Measurements from ENCODE around the gene PYGL.
"Not testable (repeated sequence)": the region's sequence is repeated elsewhere in the genome, so short reads cannot be mapped to it uniquely, and the experiment has no call there.

Gene PYGL

DNA sequence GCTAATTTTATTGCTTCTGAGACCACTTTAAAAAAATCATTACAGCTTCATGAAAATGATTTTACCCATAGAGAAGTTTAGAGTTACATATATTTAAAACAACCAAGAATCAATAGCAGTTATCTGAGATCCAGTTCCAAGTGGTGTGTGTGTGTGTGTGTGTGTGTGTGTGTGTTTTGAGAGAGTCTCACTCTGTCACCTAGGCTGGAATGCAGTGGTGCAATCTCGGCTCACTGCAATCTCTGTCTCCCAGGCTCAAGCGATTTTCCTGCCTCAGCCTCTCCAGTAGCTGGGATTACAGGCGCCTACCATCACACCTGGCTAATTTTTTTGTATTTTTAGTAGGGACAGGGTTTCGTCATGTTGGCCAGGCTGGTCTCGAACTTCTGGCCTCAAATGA, 24.8 kb downstream of the PYGL start:
- H3K9ac ChIP-seq (ENCODE audit: low read length); H3K4me3 ChIP-seq (ENCODE audit: low read length); H3K4me1 ChIP-seq (ENCODE audit: control insufficient read depth, insufficient read depth, low read length); H3K36me3 ChIP-seq (ENCODE audit: control insufficient read depth, insufficient read depth, low read length); H3K9me3 ChIP-seq (ENCODE audit: control insufficient read depth, low read length); H3K27me3 ChIP-seq (ENCODE audit: control insufficient read depth, insufficient read depth, low read length): not testable (repeated sequence)

DNA sequence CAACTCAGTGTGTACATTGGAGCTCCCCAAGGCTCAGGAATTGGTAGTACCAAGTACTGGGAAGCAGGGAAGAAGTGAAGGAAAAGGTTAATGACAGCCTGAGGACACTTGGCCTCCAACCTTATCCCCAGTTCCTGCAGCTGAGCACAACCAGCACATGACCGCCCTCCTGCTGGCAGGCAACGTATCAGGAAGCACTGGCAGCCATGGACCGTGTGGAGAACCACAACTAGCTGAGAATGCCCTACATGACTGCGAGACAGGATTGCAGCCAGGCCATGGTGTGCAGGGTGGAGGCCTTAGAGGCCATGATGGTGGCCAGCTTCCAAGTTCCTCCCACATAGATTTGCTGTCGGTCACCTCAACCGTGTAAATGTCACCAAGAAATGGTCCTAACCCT, 26.8 kb downstream of the PYGL start:
- H3K4me3 ChIP-seq (ENCODE audit: low read length): no peak overlapping the region
- H3K9me3 ChIP-seq (ENCODE audit: control insufficient read depth, low read length): no peaks in the 10 kb centered on the region
- no peaks in the 10 kb centered on the region for H3K4me1 ChIP-seq (ENCODE audit: control insufficient read depth, insufficient read depth, low read length)
- no peak overlapping the region for H3K9ac ChIP-seq (ENCODE audit: low read length)
- no peaks in the 10 kb centered on the region for H3K27me3 ChIP-seq (ENCODE audit: control insufficient read depth, insufficient read depth, low read length)
- no peaks in the 10 kb centered on the region for H3K36me3 ChIP-seq (ENCODE audit: control insufficient read depth, insufficient read depth, low read length)

DNA sequence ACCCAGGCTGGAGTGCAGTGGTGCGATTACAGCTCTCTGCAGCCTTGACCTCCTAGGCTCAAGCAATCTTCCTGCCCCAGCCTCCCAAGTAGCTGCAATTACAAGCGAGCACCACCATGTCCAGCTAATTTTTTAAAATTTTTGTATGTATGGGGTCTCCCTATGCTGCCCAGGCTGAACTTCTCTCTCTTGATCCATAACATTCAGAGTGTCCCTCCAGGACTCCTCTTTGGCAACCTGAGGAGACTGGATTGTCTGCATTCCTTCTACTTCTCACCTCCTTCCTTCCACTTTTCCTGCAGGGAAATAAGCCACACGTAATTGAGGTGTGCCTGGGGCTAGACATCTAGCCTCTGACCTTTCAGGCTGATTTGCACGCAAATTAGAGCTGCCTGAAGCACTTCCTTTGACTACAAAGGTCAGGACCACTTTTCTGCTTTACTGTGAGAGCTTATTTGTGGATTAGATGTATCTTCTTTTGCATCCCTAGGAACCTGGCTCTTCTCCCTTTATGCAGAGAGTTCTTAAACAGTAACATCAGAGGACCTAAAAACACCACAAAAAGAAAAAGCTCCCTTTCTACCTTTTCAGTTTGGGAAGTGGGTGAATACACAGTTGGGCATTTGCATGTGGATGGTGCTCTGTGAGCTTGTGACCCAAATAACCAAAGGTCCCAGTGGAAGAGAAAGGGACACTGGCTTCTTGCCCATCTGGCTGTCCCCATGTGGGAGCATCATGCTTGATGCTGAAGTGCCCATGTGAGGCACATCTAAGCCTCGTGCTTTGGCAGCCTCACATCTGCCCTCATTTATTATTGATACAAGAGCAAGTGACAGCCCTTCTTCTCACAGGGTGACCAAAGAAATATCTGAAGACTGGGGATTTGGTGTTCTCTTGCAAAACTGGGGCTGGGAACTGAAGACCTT, 33.5 kb downstream of the PYGL start:
- Histone ChIP-seq H3K4me3 (ENCODE audit: low read length) (no peak overlapping the region), H3K36me3 (ENCODE audit: control insufficient read depth, insufficient read depth, low read length) (no peaks in the 10 kb centered on the region), H3K9ac (ENCODE audit: low read length) (no peak overlapping the region)

DNA sequence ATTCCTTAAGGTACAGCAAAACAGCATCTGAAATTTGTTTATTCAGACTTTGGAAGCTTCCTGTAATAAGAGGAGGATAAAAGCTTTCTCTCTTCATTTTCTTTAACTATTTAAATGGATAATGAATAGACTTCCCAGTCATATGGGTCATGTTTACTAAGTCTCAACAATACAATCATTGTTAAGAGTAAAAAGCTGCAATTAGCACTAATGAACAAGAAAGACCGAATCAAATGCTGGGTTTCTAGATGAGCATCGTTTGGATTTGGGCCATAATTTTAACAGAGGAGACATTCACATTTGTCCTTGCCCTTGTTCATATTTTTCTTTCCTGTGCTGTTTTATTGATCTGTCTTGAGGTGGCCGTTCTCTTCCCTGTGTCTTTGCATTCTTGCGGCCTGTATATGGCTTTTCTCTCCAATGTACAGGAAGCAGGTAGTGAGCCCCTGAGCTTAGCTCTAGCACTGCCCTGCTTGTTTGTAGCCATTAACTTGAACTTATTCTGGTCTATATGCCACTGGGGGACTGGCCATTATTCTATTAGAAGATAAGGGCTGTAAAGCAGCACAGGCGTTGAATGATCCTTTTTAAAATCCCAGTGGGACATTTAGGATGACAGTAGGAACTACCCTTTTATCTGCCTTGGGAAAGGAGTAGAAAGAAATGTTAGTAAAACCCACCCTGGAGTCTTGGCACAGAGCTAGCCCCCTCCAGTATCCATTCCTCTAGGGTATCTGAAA, 37.8 kb downstream of the PYGL start:
- Histone ChIP-seq H3K9me3 (ENCODE audit: control insufficient read depth, low read length) (no peaks in the 10 kb centered on the region), H3K4me1 (ENCODE audit: control insufficient read depth, insufficient read depth, low read length) (no peaks in the 10 kb centered on the region), H3K27me3 (ENCODE audit: control insufficient read depth, insufficient read depth, low read length) (no peaks in the 10 kb centered on the region), H3K9ac (ENCODE audit: low read length) (no peak overlapping the region), H3K4me3 (ENCODE audit: low read length) (no peak overlapping the region), H3K36me3 (ENCODE audit: control insufficient read depth, insufficient read depth, low read length) (no peaks in the 10 kb centered on the region)

More for the DNA sequence above, 33.5 kb downstream of the PYGL start:
- Histone ChIP-seq H3K27me3 (ENCODE audit: control insufficient read depth, insufficient read depth, low read length) (no peaks in the 10 kb centered on the region), H3K9me3 (ENCODE audit: control insufficient read depth, low read length) (no peaks in the 10 kb centered on the region), H3K4me1 (ENCODE audit: control insufficient read depth, insufficient read depth, low read length) (no peaks in the 10 kb centered on the region)

DNA sequence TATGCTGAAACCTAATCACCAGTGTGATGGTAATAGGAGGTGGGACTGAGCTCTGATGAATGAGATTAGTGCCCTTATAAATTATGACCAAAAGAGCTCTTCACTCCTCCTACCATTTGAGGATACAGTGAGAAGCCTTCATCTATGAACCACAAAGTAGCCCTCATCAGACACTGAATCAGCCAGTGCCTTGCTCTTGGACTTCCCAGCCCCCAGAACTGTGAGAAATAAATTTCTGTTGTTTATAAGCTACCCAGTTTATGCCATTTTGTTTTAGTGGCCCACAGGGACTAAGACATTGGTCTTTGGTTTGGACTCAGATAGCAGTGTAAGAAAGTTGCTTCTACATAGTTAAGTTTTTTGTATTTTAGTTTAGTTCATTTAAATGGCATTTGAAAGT, 39.6 kb downstream of the PYGL start:
- Histone ChIP-seq H3K4me1 (ENCODE audit: control insufficient read depth, insufficient read depth, low read length) (no peaks in the 10 kb centered on the region), H3K9ac (ENCODE audit: low read length) (no peak overlapping the region), H3K9me3 (ENCODE audit: control insufficient read depth, low read length) (no peaks in the 10 kb centered on the region), H3K4me3 (ENCODE audit: low read length) (no peak overlapping the region), H3K36me3 (ENCODE audit: control insufficient read depth, insufficient read depth, low read length) (no peaks in the 10 kb centered on the region), H3K27me3 (ENCODE audit: control insufficient read depth, insufficient read depth, low read length) (no peaks in the 10 kb centered on the region)

DNA sequence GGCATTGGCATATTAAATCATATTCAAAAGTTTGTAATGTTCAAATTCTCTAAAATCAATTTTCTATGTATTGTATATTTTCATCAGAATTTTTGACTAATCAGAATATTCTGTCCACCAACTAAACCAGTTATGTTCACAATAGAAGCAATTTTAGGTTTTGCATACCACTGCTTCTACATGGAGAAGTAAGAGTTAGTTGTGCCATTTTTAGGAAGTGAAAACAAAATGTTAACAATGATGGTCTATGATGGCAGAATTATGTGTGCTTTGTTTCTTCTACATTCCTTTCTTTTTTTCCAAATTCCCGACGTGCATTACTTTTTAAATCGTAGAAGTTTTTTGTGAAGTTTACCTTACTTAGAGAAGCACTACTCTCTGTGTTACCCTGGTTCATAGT, 42.9 kb downstream of the PYGL start:
- H3K4me1 ChIP-seq (ENCODE audit: control insufficient read depth, insufficient read depth, low read length): no peaks in the 10 kb centered on the region
- H3K27me3 ChIP-seq (ENCODE audit: control insufficient read depth, insufficient read depth, low read length): no peaks in the 10 kb centered on the region
- H3K36me3 ChIP-seq (ENCODE audit: control insufficient read depth, insufficient read depth, low read length): no peaks in the 10 kb centered on the region
- H3K9ac ChIP-seq (ENCODE audit: low read length): no peak overlapping the region
- H3K9me3 ChIP-seq (ENCODE audit: control insufficient read depth, low read length): no peaks in the 10 kb centered on the region
- H3K4me3 ChIP-seq (ENCODE audit: low read length): no peak overlapping the region

DNA sequence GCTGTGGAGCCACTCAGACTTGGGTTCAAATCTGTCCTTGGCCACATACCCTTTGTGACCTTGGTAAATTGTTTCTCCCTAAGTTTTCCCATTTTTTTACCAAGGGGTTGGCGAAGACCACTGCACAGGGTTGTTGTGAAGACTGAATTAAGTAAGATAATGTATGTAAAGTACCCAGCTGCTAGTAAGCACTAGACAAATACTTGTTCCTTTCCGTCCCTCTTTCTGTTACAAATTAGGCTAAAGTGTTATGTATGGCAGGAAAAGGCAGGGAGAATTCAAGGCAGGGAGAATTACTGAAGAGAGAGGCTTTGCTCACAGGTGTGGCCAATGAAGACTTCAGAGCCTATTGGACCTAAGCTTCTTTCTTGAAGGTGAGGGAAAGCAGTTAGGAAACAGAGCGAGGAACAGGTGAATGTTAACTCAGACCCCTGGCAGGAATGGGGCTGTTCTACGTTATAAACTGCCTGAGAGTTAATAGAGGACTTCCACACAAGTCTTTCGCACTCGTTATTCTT, 46.6 kb downstream of the PYGL start:
- Histone ChIP-seq H3K4me3 (ENCODE audit: low read length) (no peak overlapping the region), H3K9ac (ENCODE audit: low read length) (no peak overlapping the region), H3K36me3 (ENCODE audit: control insufficient read depth, insufficient read depth, low read length) (no peaks in the 10 kb centered on the region), H3K4me1 (ENCODE audit: control insufficient read depth, insufficient read depth, low read length) (no peaks in the 10 kb centered on the region), H3K9me3 (ENCODE audit: control insufficient read depth, low read length) (no peaks in the 10 kb centered on the region), H3K27me3 (ENCODE audit: control insufficient read depth, insufficient read depth, low read length) (no peaks in the 10 kb centered on the region)

DNA sequence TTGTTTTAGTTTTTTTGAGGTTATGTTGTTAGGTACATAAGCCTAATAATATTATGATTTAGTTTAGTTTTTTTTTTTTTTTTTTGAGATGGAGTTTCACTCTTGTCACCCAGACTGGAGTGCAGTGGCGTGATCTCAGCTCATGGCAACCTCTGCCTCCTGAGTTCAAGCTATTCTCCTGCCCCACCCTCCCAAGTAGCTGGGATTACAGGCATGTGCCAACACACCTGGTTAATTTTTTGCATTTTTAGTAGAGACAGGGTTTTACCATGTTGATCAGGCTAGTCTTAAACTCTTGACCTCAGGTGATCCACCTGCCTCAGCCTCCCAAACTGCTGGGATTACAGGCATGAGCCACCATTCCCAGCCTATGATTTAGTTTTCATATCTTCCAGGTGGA, 47.3 kb downstream of the PYGL start:
- H3K4me1 ChIP-seq (ENCODE audit: control insufficient read depth, insufficient read depth, low read length); H3K27me3 ChIP-seq (ENCODE audit: control insufficient read depth, insufficient read depth, low read length); H3K4me3 ChIP-seq (ENCODE audit: low read length); H3K9me3 ChIP-seq (ENCODE audit: control insufficient read depth, low read length); H3K9ac ChIP-seq (ENCODE audit: low read length); H3K36me3 ChIP-seq (ENCODE audit: control insufficient read depth, insufficient read depth, low read length): not testable (repeated sequence)

DNA sequence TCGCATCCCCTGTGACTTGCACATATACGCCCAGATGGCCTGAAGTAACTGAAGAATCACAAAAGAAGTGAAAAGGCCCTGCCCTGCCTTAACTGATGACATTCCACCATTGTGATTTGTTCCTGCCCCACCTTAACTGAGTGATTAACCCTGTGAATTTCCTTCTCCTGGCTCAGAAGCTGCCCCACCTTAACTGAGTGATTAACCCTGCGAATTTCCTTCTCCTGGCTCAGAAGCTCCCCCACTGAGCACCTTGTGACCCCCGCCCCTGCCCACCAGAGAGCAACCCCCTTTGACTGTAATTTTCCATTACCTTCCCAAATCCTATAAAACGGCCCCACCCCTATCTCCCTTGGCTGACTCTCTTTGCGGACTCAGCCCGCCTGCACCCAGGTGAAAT, 47.9 kb downstream of the PYGL start:
- H3K36me3 ChIP-seq (ENCODE audit: control insufficient read depth, insufficient read depth, low read length); H3K4me3 ChIP-seq (ENCODE audit: low read length); H3K9ac ChIP-seq (ENCODE audit: low read length); H3K27me3 ChIP-seq (ENCODE audit: control insufficient read depth, insufficient read depth, low read length); H3K9me3 ChIP-seq (ENCODE audit: control insufficient read depth, low read length); H3K4me1 ChIP-seq (ENCODE audit: control insufficient read depth, insufficient read depth, low read length): not testable (repeated sequence)

DNA sequence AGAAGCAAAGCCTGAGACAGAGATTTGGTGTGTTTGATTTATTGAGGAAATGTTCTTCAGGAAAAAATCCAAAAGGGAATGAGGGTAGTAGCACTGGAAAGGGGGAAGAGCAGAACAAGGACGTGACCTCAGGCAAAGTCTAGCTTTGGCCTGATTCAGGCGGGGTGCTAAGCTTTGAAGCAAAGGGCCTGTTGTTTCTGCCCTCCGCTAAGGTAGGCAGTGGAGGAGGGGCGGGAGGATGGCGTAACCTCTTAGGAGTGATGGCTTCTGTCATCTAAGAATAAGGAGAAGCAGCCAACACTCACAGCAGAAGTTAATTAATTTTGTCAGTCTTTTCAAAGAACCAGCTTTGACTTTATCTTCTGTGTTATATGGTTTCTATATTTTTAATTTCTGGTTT, 52.0 kb downstream of the PYGL start:
- Histone ChIP-seq H3K9ac (ENCODE audit: low read length) (no peak overlapping the region), H3K4me3 (ENCODE audit: low read length) (no peak overlapping the region), H3K4me1 (ENCODE audit: control insufficient read depth, insufficient read depth, low read length) (no peaks in the 10 kb centered on the region), H3K36me3 (ENCODE audit: control insufficient read depth, insufficient read depth, low read length) (no peaks in the 10 kb centered on the region), H3K27me3 (ENCODE audit: control insufficient read depth, insufficient read depth, low read length) (no peaks in the 10 kb centered on the region), H3K9me3 (ENCODE audit: control insufficient read depth, low read length) (no peaks in the 10 kb centered on the region)

DNA sequence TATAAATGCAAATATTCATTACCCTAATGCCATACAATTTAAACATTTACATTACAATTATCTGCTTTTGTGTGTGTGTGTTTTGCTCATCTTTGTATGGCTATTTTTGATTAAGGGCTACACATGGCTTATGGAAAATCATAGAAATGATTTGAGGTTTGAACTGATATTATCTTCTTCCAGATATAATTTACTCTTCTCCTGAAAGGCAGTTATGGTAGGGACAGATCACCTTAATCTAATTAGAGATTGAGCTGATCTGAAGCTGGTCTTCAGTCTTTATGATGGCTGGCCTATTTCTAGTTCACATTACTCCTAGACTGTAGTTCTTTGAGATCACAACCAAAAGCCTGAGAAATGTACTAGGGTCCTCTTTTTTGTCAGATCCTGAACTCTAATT, 56.8 kb downstream of the PYGL start:
- Histone ChIP-seq H3K27me3 (ENCODE audit: control insufficient read depth, insufficient read depth, low read length) (no peaks in the 10 kb centered on the region), H3K9ac (ENCODE audit: low read length) (no peak overlapping the region), H3K9me3 (ENCODE audit: control insufficient read depth, low read length) (no peaks in the 10 kb centered on the region), H3K4me1 (ENCODE audit: control insufficient read depth, insufficient read depth, low read length) (no peaks in the 10 kb centered on the region), H3K4me3 (ENCODE audit: low read length) (no peak overlapping the region), H3K36me3 (ENCODE audit: control insufficient read depth, insufficient read depth, low read length) (no peaks in the 10 kb centered on the region)

DNA sequence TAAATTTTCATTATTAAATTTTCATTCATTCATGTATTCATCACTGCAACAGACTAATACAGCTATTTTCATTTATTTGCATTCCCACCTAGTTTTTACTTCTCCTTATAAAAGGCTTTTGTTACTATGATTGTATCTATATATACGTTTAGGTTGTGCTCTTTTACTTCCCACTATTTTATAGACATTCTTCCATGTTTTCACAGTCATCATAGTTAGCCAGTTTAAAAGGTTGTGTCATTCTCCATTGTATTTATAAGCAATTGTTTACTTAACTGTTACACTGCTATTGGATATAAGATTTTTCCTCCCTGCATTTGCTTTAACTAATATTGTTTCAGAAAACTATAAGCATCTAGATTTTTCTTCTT, 60.5 kb downstream of the PYGL start:
- H3K4me3 ChIP-seq (ENCODE audit: low read length): no peak overlapping the region
- no peaks in the 10 kb centered on the region for H3K4me1 ChIP-seq (ENCODE audit: control insufficient read depth, insufficient read depth, low read length)
- H3K9ac ChIP-seq (ENCODE audit: low read length): no peak overlapping the region
- no peaks in the 10 kb centered on the region for H3K9me3 ChIP-seq (ENCODE audit: control insufficient read depth, low read length)
- no peaks in the 10 kb centered on the region for H3K27me3 ChIP-seq (ENCODE audit: control insufficient read depth, insufficient read depth, low read length)
- no peaks in the 10 kb centered on the region for H3K36me3 ChIP-seq (ENCODE audit: control insufficient read depth, insufficient read depth, low read length)

Data from mucosa of stomach (tissue), 1 donor.